Measurements from ENCODE around the gene ITK.

ITK gene

DNA sequence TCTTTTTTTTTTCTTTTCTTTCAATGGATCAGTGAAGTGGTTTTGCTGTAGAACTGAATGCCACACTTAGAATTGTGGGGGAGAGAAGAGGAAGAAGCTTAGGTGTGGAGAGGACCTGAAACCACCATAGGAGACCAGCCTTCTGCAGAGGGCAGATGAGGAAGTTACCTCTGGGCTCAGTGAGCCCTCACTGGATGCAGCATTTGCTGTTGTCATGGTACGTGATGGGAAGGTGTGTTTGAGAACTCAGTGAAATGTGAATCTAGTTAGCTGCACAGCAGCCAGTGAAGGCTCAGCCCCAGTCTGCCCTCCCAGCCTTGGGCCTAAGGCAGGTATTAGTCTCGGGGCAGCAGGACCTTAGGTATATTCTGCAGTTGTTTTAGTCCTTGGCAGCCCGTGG is 102.8 kb downstream of the ITK start:
- TF ChIP-seq, protein P1, sequence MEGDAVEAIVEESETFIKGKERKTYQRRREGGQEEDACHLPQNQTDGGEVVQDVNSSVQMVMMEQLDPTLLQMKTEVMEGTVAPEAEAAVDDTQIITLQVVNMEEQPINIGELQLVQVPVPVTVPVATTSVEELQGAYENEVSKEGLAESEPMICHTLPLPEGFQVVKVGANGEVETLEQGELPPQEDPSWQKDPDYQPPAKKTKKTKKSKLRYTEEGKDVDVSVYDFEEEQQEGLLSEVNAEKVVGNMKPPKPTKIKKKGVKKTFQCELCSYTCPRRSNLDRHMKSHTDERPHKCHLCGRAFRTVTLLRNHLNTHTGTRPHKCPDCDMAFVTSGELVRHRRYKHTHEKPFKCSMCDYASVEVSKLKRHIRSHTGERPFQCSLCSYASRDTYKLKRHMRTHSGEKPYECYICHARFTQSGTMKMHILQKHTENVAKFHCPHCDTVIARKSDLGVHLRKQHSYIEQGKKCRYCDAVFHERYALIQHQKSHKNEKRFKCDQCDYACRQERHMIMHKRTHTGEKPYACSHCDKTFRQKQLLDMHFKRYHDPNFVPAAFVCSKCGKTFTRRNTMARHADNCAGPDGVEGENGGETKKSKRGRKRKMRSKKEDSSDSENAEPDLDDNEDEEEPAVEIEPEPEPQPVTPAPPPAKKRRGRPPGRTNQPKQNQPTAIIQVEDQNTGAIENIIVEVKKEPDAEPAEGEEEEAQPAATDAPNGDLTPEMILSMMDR (conservative IDR thresholded peaks at IDR 0.05), result no peak
- TF ChIP-seq ZFX (IDR thresholded peaks at IDR 0.05), result no peak

DNA sequence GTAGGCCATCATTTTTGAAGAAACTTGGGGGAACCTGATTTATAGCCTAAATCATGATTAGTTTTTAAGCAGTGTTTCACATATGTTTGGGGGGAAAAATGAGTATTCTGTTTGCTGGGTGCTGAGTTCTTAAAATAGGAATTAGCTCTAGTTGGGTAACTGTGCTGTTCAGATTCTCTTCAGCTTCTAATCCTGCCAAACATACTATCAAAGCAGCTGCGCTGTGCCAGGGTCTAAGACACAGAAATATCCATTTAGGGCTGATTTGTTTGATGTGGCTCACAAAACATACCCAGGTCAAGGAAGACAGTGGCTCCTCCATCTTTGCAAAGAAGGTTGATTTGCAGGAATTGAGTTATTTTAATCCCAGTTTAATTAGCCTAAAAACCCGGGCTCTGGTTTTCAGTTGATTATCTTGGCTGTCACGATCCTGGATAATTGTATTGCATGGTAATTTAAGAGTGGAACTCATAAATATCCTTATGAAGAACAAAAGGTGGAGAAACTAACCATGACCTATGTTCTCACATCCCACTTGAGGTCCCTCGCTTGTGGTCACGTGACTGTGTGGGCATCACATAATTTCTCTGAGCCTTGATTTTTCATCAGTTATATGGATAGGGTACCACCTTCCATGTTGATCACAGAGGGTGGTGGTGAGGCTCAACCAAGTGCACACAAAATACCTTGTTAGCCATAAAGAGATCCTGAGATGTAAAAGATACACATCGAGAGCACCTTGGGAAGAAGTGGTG is 104.0 kb downstream of the ITK start:
- H3K27ac ChIP-seq, result no peak overlapping the region
- TF ChIP-seq, protein P1 (conservative IDR thresholded peaks at IDR 0.05), result no peak
- TF ChIP-seq ZFX (IDR thresholded peaks at IDR 0.05), result no peak

More for the DNA sequence above, 102.8 kb downstream of the ITK start:
- H3K27ac ChIP-seq, result no peak overlapping the region

DNA sequence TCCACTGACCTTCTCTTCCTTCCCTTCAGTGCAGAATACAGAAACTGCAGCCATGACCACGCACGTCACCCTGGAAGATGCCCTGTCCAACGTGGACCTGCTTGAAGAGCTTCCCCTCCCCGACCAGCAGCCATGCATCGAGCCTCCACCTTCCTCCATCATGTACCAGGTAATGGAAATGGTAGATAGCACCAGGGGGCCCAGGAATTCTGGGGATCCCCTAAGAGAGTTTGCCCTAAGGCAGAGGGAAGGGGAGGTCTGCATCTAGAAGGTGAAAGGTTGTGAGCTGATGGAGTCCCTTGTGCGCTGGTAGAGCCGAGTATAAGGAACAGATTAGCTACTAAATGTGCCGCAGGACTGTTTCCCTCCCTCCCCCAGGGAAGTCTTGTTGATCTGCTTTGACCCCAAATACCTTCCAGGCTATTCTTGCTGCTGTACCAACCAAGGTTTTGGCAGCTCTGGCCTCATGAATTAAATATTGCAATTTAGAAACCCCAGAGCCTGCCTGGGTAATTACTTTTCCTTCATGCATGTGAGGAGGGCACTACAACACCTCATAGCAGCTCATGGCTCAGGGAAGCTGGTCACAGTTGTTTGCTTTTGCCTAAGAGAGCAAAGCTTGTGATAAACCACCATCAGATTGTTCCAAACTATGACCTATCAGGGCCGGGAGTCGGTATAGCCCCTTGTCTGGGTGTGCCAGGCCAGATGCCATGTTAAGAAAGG is 104.8 kb downstream of the ITK start:
- TF ChIP-seq ZFX (IDR thresholded peaks at IDR 0.05), result no peak
- TF ChIP-seq, protein P1 (conservative IDR thresholded peaks at IDR 0.05), result no peak
- no peak overlapping the region for H3K27ac ChIP-seq

DNA sequence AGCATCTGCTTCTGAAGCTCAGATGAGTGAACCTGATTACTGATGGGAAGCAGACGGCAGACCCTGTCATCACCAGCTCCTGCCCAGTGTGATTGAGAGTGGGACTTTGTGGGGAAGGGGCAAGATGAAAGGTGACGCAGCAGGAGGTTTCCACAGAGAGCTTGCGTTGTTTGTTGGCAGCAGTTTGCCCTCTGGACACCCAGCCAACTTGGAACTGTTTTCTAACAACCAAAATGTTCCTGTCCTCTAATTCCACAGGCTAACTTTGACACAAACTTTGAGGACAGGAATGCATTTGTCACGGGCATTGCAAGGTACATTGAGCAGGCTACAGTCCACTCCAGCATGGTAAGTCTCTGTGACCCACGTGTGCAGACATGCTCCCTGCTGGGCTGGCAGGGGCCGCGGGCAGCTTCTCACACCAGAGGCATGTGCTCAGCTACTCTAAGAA is 106.1 kb downstream of the ITK start:
- H3K27ac ChIP-seq, result no peak overlapping the region
- TF ChIP-seq, protein P1 (conservative IDR thresholded peaks at IDR 0.05), result no peak
- TF ChIP-seq ZFX (IDR thresholded peaks at IDR 0.05), result no peak

DNA sequence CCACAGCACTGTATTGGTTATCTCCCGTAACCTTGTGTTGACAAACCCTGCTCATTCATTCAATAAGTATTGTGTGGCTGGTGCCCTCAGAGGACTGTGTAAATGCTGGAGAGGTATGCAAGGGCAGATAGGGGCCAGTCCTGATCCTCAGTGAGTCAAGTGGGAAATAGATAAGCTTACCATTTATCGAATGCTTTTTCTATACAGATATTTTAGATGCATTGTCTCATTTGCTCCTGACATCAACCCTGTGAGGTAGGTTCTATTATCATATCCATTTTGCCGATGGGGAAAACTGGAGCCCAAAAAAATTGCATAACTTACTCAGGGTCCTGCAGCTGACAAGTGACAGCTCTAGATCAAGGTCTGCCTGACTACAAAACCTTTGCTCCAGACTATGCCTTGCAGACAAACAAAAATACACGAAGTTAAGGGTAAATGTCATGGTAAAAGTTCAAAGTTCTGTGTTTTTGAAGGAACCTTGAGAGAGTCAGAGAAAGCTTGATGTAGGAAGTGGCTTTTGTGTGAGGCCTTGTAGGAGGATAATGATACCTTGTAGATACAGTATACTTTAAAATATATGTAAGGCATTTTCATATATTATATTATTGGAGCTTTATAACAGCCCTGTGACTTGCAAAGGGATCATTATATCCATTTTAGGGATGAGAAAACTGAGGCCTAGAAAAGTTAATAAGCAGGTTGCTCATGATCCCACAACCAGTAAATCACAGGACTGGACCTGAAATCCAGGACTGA is 107.9 kb downstream of the ITK start:
- TF ChIP-seq, protein P1 (conservative IDR thresholded peaks at IDR 0.05), result no peak
- no peak for TF ChIP-seq ZFX (IDR thresholded peaks at IDR 0.05)
- H3K27ac ChIP-seq, result no peak overlapping the region

DNA sequence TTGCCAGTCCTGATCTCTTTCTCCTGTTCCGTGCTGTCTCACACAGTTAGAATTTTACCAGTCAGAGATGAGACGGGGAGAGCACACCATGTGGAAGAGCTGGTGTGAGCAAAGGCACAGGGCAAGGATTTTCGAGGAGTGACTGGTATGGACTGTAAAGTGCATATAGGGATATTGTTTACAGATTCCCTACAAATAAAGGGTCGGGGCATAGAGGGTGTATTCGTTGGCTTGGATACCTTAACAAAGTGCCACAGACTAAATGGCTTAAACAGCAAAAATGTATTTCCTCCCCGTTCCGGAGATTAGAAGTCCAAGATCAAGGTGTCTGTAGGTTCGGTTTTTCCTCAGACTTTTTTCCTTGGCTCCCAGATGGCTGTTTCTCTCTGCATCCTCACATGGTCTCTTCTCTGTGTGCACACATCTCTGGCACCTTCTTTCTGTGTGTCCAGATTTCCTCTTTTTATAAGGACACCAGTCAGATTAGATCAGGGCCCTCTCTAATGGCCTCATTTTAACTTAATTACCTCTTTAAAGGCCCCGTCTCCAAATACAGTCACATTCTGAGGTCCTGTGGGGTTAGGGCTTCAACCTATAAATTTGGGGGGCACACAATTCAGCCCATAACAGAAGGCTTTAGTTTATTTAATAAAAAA is 108.7 kb downstream of the ITK start:
- no peak for TF ChIP-seq ZFX (IDR thresholded peaks at IDR 0.05)
- TF ChIP-seq, protein P1 (conservative IDR thresholded peaks at IDR 0.05), result no peak
- H3K27ac ChIP-seq, result no peak overlapping the region
